Measurements from ENCODE around the gene FAM47E.

Gene FAM47E

GRCh38 chr4:76301775-76302162 is 50.2 kb downstream of the FAM47E start:
- no peak for DNase-seq (ENCODE audit: low spot score)

- DNase-seq (ENCODE audit: low spot score) = no peak
Observed at GRCh38 chr4:76302826-76303438, 51.4 kb downstream of the FAM47E start.

GRCh38 chr4:76305033-76305687 is 53.6 kb downstream of the FAM47E start:
- DNase-seq (ENCODE audit: low spot score) = no peak

- peak; percentile 68 for DNase-seq (ENCODE audit: low spot score)
Observed at GRCh38 chr4:76305971-76306881, 54.7 kb downstream of the FAM47E start, which contains the start of gene STBD1. Gene STBD1, plus strand, starts transcription at chr4:76306733. Its CDS starts 37 bp downstream, at chr4:76306770.

- peak; percentile 66 for DNase-seq (ENCODE audit: low spot score)
Observed at GRCh38 chr4:76306882-76307659, 55.5 kb downstream of the FAM47E start.

- peak; percentile 5 for DNase-seq (ENCODE audit: low spot score)
Observed at GRCh38 chr4:76307660-76308014, 56.1 kb downstream of the FAM47E start.

- DNase-seq (ENCODE audit: low spot score) = no peak
Observed at GRCh38 chr4:76308548-76308947, 57.0 kb downstream of the FAM47E start.

GRCh38 chr4:76309939-76310550 is 58.5 kb downstream of the FAM47E start:
- DNase-seq (ENCODE audit: low spot score) = no peak

- DNase-seq (ENCODE audit: low spot score) = no peak
Observed at GRCh38 chr4:76310683-76311082, 59.2 kb downstream of the FAM47E start.

GRCh38 chr4:76311896-76312331 is 60.4 kb downstream of the FAM47E start:
- DNase-seq (ENCODE audit: low spot score) = no peak

GRCh38 chr4:76312457-76312856 is 60.9 kb downstream of the FAM47E start:
- no peak for DNase-seq (ENCODE audit: low spot score)

- DNase-seq (ENCODE audit: low spot score) = no peak
Observed at GRCh38 chr4:76313547-76313946, 62.0 kb downstream of the FAM47E start.

GRCh38 chr4:76315267-76315918 is 63.9 kb downstream of the FAM47E start:
- no peak for DNase-seq (ENCODE audit: low spot score)

GRCh38 chr4:76316131-76316530 is 64.6 kb downstream of the FAM47E start:
- no peak for DNase-seq (ENCODE audit: low spot score)

- no peak for DNase-seq (ENCODE audit: low spot score)
Observed at GRCh38 chr4:76322236-76322635, 70.7 kb downstream of the FAM47E start.

GRCh38 chr4:76325072-76325471 is 73.6 kb downstream of the FAM47E start:
- DNase-seq (ENCODE audit: low spot score) = no peak

- no peak for DNase-seq (ENCODE audit: low spot score)
Observed at GRCh38 chr4:76326515-76326914, 75.0 kb downstream of the FAM47E start.
